ENCODE data around the gene CDK5RAP2.
"Not testable (repeated sequence)": the region's sequence is repeated elsewhere in the genome, so short reads cannot be mapped to it uniquely, and the experiment has no call there.

The CDK5RAP2 gene

GRCh38 chr9:120513825-120514396 lies 66.1 kb downstream of the CDK5RAP2 start:
- DNase-seq (ENCODE audit: low spot score), result no peak

- DNase-seq (ENCODE audit: low spot score), result no peak
Measured at GRCh38 chr9:120510816-120511215, 69.2 kb downstream of the CDK5RAP2 start.

GRCh38 chr9:120507936-120508510 lies 71.9 kb downstream of the CDK5RAP2 start:
- no peak for DNase-seq (ENCODE audit: low spot score)

- DNase-seq (ENCODE audit: low spot score), result no peak
Measured at GRCh38 chr9:120505186-120505585, 74.8 kb downstream of the CDK5RAP2 start.

- no peak for DNase-seq (ENCODE audit: low spot score)
Measured at GRCh38 chr9:120500733-120501132, 79.2 kb downstream of the CDK5RAP2 start.

GRCh38 chr9:120497865-120498264 lies 82.1 kb downstream of the CDK5RAP2 start:
- DNase-seq (ENCODE audit: low spot score), result not testable (repeated sequence)

GRCh38 chr9:120496438-120496837 lies 83.5 kb downstream of the CDK5RAP2 start:
- DNase-seq (ENCODE audit: low spot score), result not testable (repeated sequence)

GRCh38 chr9:120490888-120491595 lies 88.9 kb downstream of the CDK5RAP2 start:
- DNase-seq (ENCODE audit: low spot score), result peak; percentile 21

GRCh38 chr9:120486835-120487234 lies 93.1 kb downstream of the CDK5RAP2 start:
- no peak for DNase-seq (ENCODE audit: low spot score)

GRCh38 chr9:120486347-120486746 lies 93.6 kb downstream of the CDK5RAP2 start:
- DNase-seq (ENCODE audit: low spot score), result peak; percentile 44

GRCh38 chr9:120485788-120486187 lies 94.2 kb downstream of the CDK5RAP2 start:
- DNase-seq (ENCODE audit: low spot score), result no peak

GRCh38 chr9:120484162-120484561 lies 95.8 kb downstream of the CDK5RAP2 start:
- DNase-seq (ENCODE audit: low spot score), result no peak

- DNase-seq (ENCODE audit: low spot score), result no peak
Measured at GRCh38 chr9:120482424-120483186, 97.4 kb downstream of the CDK5RAP2 start.

- no peak for DNase-seq (ENCODE audit: low spot score)
Measured at GRCh38 chr9:120481846-120482245, 98.1 kb downstream of the CDK5RAP2 start.

- DNase-seq (ENCODE audit: low spot score), result no peak
Measured at GRCh38 chr9:120481248-120481647, 98.7 kb downstream of the CDK5RAP2 start.

GRCh38 chr9:120480707-120481106 lies 99.3 kb downstream of the CDK5RAP2 start:
- peak; percentile 8 for DNase-seq (ENCODE audit: low spot score)

GRCh38 chr9:120478208-120478607 lies 101.8 kb downstream of the CDK5RAP2 start:
- DNase-seq (ENCODE audit: low spot score), result no peak

- peak; percentile 74 for DNase-seq (ENCODE audit: low spot score)
Measured at GRCh38 chr9:120477534-120478001, 102.4 kb downstream of the CDK5RAP2 start.

GRCh38 chr9:120475341-120475740 lies 104.6 kb downstream of the CDK5RAP2 start:
- peak; percentile 63 for DNase-seq (ENCODE audit: low spot score)

- DNase-seq (ENCODE audit: low spot score), result peak; percentile 5
Measured at GRCh38 chr9:120474591-120475243, 105.2 kb downstream of the CDK5RAP2 start.

- no peak for DNase-seq (ENCODE audit: low spot score)
Measured at GRCh38 chr9:120473608-120474007, 106.4 kb downstream of the CDK5RAP2 start.
